ENCODE data around the gene RNU1-2.

RNU1-2 gene

DNA sequence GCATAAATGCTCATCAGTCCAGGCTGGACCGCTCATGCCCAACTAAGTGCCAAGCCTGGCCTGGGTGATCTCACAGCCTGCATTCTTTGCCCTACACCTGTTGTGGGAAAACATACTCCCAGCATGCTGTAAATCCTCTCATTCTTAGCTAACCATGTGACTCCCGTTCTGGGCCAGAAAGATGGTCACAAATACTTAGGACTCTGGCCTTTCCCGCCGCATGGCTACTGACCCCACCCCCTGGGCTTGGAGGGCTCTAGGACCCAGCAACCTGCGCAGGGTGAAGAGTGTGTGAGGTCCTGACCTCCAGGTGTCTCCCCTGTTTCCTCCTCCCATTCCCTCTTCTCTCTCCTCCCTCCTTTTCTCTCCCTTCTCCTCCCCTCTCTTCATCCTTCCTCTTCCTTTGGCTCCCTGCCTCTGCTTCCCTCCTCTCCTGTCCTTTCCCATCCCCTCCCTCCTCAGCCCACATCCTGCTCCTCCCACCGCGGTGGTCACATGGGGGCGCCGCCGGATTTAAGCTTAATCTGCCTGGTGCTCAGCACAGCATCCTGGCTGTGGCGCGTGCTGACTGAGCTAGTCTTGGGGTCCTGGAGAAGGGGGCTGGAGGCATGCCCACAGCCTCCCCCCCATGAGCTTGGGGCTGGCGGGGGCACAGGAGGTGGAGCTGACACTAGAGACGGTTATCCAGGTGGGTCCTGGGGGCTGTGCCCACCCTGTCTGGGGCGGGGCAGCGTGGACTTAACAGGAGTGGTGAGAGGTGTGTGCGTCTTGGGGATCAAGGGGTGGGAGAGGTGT lies 25.8 kb downstream of the RNU1-2 start, which contains the start of gene CROCC:
TSS of gene CROCC (plus strand) at position 541 of the 795 bp plus-strand sequence. CDS start at position 629, 88 bp downstream.
- TF ChIP-seq, protein P1, sequence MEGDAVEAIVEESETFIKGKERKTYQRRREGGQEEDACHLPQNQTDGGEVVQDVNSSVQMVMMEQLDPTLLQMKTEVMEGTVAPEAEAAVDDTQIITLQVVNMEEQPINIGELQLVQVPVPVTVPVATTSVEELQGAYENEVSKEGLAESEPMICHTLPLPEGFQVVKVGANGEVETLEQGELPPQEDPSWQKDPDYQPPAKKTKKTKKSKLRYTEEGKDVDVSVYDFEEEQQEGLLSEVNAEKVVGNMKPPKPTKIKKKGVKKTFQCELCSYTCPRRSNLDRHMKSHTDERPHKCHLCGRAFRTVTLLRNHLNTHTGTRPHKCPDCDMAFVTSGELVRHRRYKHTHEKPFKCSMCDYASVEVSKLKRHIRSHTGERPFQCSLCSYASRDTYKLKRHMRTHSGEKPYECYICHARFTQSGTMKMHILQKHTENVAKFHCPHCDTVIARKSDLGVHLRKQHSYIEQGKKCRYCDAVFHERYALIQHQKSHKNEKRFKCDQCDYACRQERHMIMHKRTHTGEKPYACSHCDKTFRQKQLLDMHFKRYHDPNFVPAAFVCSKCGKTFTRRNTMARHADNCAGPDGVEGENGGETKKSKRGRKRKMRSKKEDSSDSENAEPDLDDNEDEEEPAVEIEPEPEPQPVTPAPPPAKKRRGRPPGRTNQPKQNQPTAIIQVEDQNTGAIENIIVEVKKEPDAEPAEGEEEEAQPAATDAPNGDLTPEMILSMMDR (IDR thresholded peaks at IDR 0.05; ENCODE audit: low read depth, low read length, missing control alignments), result no peak
- no peak for DNase-seq (ENCODE audit: low read depth)
- in situ Hi-C loops (cut with HindIII; ENCODE audit: low sequenced_read_pairs), result no loop called here
- H3K4me3 ChIP-seq (ENCODE audit: low read depth, low read length), result no peak within 1 kb of the TSS

DNA sequence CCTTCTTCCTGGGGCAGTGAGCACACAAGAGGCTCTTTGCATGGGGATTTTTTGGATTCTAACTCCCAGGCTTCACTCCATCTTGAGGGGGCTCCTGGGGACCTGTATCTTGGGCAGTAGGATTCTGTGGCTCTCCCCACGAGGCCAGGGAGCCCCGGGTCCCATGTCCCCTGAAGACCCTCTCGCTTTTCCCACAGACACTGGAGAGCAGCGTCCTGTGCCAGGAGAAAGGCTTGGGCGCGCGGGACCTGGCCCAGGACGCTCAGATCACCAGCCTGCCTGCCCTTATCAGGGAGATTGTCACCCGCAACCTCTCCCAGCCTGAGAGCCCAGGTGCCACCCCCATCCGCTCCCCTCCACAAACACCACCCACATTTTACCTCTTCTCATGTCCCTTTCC lies 26.7 kb downstream of the RNU1-2 start:
- DNase-seq (ENCODE audit: low read depth), result no peak
- TF ChIP-seq, protein P1 (IDR thresholded peaks at IDR 0.05; ENCODE audit: low read depth, low read length, missing control alignments), result no peak
- no peak overlapping the region for H3K4me3 ChIP-seq (ENCODE audit: low read depth, low read length)
- in situ Hi-C loops (cut with HindIII; ENCODE audit: low sequenced_read_pairs), result no loop called here

DNA sequence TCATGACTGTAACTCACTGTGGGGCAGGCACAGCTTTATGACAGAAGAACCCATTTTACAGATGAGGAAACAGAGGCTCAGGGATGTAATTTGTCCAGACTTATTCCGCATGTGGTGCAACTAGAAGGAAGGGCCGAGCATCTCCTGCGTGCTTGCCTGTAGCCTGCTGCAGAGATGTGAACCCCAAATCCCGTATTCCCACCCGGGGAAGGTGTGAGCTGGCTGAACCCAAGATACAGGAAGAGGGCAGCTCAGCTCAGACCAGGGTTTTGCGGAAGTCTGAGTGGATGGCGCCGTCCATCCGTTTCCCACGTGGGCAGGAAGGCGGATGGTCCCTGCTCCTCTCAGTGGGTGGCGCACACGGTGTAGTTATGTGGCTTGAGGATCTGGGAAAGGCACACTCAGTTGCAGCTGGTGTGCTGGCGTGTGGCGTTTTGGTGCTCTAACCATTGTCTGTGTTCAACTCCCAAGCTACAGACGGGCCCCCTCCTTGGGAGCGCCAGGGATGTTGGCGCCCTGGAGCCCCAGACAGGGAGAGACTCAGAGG lies 27.2 kb downstream of the RNU1-2 start:
- TF ChIP-seq, protein P1 (IDR thresholded peaks at IDR 0.05; ENCODE audit: low read depth, low read length, missing control alignments), result no peak
- in situ Hi-C loops (cut with HindIII; ENCODE audit: low sequenced_read_pairs), result no loop called here
- DNase-seq (ENCODE audit: low read depth), result no peak
- H3K4me3 ChIP-seq (ENCODE audit: low read depth, low read length), result no peak overlapping the region

DNA sequence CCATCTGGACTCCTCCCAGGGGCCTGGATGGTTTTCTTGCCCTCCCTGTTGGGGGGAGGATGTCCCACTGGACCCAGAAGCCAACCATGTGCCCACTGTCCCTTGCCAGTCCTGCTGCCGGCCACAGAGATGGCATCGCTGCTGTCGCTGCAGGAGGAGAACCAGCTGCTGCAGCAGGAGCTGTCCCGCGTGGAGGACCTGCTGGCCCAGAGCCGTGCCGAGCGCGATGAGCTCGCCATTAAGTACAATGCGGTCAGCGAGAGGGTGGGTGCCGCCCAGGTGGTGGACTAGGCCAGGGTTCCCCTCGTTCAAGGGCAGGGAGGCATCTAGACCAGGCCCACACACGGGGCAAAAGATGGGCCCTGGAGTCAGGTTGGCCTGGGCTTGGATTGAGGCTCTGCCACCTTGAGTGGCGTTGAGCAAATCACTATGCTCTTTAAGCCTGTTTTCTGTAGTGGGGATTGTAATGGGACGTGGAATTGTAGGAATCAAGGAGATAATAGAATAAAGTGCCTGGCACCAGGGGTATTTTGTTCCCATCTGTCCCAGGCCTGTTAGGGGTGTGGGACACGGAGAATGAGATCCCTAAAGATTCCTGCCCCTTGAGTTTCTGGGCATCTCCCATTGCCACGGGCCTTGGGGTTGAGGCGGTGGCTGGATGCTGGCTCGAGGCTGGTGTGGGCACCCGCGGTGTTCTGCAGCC lies 28.6 kb downstream of the RNU1-2 start:
- H3K4me3 ChIP-seq (ENCODE audit: low read depth, low read length), result no peak overlapping the region
- in situ Hi-C loops (cut with HindIII; ENCODE audit: low sequenced_read_pairs), result no loop called here
- DNase-seq (ENCODE audit: low read depth), result no peak
- TF ChIP-seq, protein P1 (IDR thresholded peaks at IDR 0.05; ENCODE audit: low read depth, low read length, missing control alignments), result no peak

DNA sequence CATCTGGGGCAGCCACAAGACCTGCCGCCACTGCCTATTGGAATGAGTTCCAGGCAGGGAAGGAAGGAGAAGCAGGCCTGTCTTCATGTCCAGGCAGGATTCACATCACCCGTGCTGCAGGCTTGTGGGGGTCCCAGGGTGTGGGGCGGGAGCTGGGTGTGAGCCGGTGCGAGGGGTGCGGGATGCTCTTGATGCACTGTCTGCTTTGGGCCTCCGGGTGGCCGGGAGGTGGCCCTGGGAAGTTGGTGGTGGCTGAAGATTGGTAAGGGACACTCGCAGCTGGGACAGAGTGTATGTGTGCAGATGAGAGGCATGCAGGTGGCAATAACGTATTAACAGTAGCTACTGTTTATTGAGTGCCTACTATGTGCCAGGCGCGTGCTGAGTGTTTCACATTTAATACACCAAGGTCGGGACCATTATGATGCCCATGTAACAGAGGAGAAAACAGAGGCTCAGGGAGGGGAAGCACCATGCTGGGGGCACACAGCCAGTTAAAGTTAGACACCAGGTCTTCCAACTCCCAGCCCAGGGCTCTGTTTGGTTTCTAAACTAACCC lies 29.2 kb downstream of the RNU1-2 start:
- in situ Hi-C loops (cut with HindIII; ENCODE audit: low sequenced_read_pairs), result no loop called here
- TF ChIP-seq, protein P1 (IDR thresholded peaks at IDR 0.05; ENCODE audit: low read depth, low read length, missing control alignments), result peak; percentile 10
- DNase-seq (ENCODE audit: low read depth), result no peak
- H3K4me3 ChIP-seq (ENCODE audit: low read depth, low read length), result no peak overlapping the region
